Measurements from ENCODE around the gene CFAP119.

CFAP119 gene

DNA sequence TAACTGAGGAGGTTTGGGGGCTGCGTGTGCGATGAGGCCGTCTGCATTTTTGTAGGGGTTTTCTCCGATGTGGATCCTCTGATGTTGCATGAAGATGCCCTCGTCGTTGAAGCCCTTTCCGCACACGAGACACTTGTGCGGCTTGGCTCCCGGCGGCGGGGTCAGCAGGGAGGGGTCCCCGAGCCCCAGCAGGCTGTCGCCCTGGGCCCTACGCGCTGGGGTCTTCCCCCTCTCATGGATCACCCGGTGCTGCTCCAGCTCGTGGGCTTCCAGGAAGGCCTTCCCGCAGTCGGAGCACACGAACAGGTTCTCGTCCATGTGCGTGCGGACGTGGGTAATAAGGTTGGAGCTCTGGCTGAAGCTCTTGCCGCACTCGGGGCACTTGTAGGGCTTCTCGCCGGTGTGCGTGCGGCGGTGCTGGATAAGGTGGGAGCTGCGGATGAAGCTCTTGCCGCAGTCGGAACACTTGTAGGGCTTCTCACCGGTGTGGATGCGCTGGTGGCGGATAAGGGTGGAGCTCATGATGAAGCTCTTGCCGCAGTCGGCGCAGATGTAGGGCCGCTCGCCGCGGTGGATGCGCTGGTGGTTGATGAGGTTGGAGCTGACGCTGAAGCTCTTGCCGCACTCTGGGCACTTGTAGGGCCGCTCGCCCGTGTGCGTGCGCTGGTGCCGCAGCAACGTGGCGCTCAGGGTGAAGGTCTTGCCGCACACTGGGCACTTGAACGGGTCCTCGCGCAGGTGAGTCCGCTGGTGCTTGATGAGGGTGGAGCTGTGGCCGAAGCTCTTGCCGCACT, 20.8 kb upstream of the CFAP119 start:
- DNase-seq (ENCODE audit: low read depth), result no peak

GRCh38 chr16:30780549-30780948, 18.7 kb upstream of the CFAP119 start:
- DNase-seq (ENCODE audit: low read depth), result no peak

DNA sequence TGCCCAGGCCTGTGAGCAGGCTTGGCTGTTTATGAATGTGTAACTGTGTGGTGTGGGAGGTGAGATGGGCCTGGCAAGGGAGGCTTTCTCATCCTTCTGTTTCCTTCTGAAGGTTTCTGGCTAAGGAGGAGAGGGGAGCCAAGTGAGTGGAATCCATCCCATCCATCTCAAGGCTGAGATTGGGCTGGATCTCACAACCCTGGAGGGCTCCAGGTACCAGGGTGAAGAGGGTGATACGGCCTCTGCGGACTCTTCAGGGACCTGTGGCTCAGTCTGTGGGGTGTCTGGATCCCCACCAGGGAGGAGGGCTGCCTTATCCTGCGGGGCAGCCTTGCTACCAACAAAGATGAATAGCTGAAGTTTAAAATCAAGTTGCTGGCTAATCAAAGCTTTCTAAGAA, 18.2 kb upstream of the CFAP119 start:
- DNase-seq (ENCODE audit: low read depth), result no peak

DNA sequence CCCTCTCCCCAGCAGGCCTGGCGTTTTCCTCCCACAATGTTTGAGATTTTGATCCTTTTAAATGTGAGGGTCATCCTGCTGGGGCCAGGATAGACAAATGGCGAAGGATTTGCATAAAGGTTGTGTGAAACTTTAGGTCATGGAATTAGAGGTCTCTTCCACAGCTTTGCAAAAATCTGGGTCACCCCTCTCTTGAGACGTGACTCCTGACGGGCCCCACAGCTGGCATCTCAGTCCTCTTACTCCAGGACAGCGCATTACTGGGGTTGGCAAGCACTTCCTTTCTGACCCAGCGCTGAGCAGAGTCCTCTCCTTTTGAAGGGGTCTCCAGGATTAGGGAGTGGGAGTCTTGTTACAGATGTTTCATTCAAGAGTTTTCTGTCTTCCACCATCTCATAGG, 17.7 kb upstream of the CFAP119 start:
- DNase-seq (ENCODE audit: low read depth), result no peak

- DNase-seq (ENCODE audit: low read depth), result no peak
These were observed 16.8 kb upstream of the CFAP119 start for GRCh38 chr16:30778549-30779244.

DNA sequence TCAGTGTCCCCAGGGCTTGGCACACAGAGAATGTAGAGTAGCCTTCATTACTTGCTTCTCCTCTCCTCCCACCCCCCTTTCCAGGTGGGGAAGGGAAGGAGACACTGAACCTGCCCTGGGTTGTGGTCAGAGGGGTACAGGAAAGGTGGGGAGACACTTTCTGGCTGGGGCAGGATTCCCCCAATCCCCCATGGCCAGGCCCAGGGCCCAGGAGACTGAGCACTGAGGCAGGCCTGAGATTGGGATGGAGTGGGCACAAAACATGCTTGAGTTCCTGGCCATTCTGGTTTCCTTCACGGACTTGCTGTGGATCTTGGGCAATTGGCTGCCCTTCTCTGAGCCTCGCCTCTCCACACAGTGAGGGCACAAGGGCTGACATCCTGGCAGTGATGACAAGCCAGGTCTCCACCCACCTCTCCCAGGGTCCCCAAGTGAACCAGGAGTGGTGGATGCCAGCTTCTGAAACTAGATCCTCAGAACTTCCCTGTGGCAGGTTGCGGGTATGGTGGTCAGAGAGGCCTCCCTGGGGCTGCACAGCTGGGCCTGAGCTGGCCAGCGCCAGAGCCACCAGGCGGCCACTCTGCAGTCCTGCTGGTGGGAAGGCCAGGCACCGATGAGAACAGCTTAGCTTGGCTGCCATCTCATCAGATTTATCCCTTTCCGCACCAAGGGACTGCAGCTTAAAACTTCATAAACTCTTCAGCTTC, 15.9 kb upstream of the CFAP119 start:
- no peak for DNase-seq (ENCODE audit: low read depth)

DNA sequence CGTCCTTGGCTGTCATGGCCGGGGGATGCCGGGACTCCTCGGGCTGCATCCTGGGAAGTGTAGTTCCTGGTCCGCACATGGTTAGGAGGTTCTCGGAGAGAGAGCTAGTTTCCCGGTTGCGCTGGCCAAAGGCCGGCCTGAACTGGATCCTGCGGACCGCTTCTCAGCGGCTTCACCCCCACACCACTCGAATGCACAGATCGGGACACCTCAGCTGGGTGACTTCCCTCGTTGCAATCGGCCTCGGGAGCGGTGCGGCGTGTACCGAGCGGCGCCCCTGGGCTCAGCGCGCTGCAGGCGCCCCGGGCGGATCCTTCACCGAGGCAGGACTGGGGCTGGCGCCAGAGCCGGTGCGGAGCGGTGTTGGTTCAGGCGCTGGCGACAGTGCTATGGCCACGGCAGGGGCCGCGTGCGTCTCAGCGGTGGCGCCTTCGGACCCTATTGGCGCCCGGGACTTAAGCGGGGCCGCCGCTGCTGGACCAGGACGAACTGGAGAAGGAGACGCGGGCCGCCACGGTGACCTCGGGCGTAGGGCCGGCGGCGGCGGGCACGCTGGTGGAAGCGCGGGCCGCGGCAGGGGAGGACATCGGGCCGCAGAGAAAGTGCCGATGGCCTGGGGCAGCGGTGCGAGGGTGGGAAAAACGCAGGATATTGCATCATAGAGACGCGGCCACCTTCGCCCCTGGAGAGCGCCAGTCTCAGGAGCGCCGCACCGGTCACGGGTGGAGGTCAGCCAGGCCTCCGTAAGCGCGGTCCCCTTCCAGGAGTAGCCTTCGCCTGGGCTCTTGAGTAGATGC, 13.7 kb upstream of the CFAP119 start:
- no peak for DNase-seq (ENCODE audit: low read depth)

GRCh38 chr16:30775131-30775391, 13.2 kb upstream of the CFAP119 start:
- DNase-seq (ENCODE audit: low read depth), result no peak

DNA sequence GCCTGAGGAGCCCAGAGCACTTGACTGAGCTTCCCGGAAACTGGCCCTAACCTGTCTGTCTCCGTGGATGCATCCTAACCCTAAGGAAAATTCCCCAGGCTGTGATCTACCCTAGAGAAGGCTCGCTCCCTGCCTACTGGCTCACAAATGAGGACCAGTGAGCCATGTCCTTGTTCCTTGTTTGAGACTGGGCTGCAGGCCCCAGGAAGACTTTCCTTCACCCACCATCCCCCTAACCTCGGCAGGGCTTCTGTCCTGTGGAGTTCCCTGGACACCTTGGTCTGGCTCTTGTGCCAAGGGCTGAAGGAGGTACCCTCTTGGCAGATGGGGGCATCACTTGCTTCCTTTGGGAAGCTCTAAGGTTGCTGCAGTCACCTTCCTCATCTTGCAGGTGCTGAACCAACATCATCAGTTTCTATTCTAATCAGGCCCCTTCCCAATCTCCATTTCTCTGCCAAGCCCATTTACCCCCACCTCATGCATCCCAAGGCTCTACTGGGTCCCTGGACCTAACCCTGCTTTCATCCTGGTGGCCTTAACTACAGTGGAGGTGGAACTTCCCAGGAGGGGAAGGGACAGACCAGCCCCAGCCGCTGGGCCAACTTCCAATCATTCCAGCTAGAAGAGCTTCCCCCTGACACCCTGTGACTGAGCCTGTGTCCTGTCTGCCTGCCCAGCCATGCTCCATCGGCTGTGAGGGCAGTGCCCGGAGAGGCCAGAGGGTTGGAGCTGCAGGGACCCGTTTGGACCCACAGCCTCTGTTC, 12.7 kb upstream of the CFAP119 start:
- DNase-seq (ENCODE audit: low read depth), result no peak

GRCh38 chr16:30773826-30774225, 12.0 kb upstream of the CFAP119 start:
- no peak for DNase-seq (ENCODE audit: low read depth)

- no peak for DNase-seq (ENCODE audit: low read depth)
These were observed 9.9 kb upstream of the CFAP119 start for GRCh38 chr16:30771726-30772125.

- DNase-seq (ENCODE audit: low read depth), result no peak
These were observed 7.7 kb upstream of the CFAP119 start for GRCh38 chr16:30769379-30770089.

GRCh38 chr16:30768583-30769181, 6.8 kb upstream of the CFAP119 start:
- no peak for DNase-seq (ENCODE audit: low read depth)

DNA sequence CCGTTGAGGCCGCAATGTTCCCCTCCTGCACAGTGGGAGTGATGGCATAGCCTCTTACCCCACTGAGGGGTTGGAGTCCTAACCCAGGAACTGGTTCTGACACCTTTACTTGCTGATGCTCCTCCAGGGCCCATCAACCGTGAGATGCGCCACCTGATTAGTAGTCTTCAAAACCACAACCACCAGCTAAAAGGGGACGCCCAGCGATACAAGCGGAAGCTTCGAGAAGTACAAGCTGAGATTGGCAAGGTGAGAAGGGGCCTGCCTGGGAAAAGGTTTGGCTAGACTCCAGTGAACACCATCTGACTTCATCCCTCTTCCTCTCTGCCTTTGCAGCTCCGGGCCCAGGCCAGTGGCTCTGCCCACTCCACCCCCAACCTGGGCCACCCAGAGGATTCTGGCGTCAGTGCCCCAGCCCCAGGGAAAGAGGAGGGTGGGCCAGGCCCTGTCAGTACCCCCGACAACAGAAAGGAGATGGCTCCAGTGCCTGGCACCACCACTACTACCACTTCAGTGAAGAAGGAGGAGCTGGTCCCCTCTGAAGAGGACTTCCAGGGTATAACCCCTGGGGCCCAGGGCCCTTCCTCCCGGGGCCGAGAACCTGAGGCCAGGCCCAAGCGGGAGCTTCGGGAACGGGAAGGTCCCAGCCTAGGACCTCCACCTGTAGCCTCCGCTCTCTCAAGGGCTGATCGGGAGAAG, 6.1 kb upstream of the CFAP119 start:
- no peak for DNase-seq (ENCODE audit: low read depth)

- DNase-seq (ENCODE audit: low read depth), result no peak
These were observed 5.0 kb upstream of the CFAP119 start for GRCh38 chr16:30766933-30767284.

DNA sequence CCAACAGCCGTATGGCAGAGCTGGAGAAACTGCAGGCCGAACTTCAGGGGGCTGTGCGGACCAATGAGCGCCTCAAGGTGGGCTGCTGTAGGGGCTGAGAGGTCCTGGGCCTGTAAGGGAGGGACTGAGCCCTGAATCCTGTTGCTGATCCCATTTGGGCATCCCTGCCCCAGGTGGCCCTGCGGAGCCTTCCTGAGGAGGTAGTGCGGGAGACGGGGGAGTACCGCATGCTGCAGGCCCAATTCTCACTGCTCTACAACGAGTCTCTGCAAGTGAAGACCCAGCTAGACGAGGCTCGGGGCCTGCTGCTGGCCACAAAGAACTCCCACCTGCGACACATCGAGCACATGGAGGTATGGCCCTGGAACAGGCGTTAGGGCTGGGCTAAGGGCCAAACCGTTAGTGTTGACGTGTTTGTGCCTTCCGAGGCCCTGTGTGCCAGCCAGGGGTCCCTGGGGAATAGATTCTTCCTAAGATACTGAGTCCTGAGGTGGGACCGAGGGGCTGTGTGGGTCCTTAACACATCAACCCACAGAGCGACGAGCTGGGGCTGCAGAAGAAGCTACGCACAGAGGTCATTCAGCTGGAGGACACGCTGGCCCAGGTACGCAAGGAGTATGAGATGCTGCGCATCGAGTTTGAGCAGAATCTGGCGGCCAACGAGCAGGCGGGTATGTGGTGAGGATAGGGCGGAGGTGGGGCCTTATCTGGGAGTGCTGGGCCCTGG, 4.5 kb upstream of the CFAP119 start:
- no peak for DNase-seq (ENCODE audit: low read depth)

- DNase-seq (ENCODE audit: low read depth), result no peak
These were observed 3.1 kb upstream of the CFAP119 start for GRCh38 chr16:30764816-30765465.

- DNase-seq (ENCODE audit: low read depth), result no peak
These were observed 2.2 kb upstream of the CFAP119 start for GRCh38 chr16:30764086-30764485.

All from activated gamma-delta T cell treated with anti-CD3 and anti-CD28 coated beads, Interleukin-2, amount 50 U/mL, for 16 hours (primary cell).